ENCODE measurements around the gene CUX1. TPM values are rescaled to one million over a fixed set of nuclear protein-coding genes. Genes with fewer than 3 reads are reported as not detected.
"Not testable (repeated sequence)": the region's sequence is repeated elsewhere in the genome, so short reads cannot be mapped to it uniquely, and the experiment has no call there.

CUX1 gene
- total and polyA plus RNA-seq, 2 donors (not counting 1 experiment from before 2014, with no cell fraction given): 10.8 to 86.5 TPM

GRCh38 chr7:102300643-102301221 lies 483.3 kb downstream of the CUX1 start:
- Histone ChIP-seq H3K79me2 (ENCODE audit: control insufficient read depth, insufficient read depth, low read length) (peaks cover 89% of the 10 kb centered on the region), H3K36me3 (replicated peaks in 1 of 2; ENCODE audit: control extremely low read depth in 1 of 2, control insufficient read depth in 1 of 2, extremely low read depth in 1 of 2, insufficient read depth in 2 of 2, low read length in 1 of 2) (peaks cover 0 to 49% of the 10 kb centered on the region in 2 experiments), H3K27me3 (replicated peaks in 1 of 4; ENCODE audit: control extremely low read depth in 1 of 4, control insufficient read depth in 3 of 4, insufficient read depth in 4 of 4, low read length in 3 of 4) (no peaks in the 10 kb centered on the region), H2AFZ (ENCODE audit: insufficient read depth, low read depth, low read length, poor library complexity, severe bottlenecking) (no peak overlapping the region), H3K9me3 (ENCODE audit: control extremely low read depth in 1 of 3, control insufficient read depth in 2 of 3, insufficient read depth in 1 of 3, low read length in 2 of 3) (peaks cover 0 to 7% (median 0%) of the 10 kb centered on the region in 3 donors), H3K27ac (ENCODE audit: low read length in 2 of 2) (no peak overlapping the region), H3K4me2 (replicated peaks; ENCODE audit: low read depth, low read length, poor library complexity, severe bottlenecking) (no peak overlapping the region), H3K4me3 (ENCODE audit: control extremely low read depth in 1 of 5, extremely low read depth in 1 of 5, insufficient read depth in 1 of 5, low read depth in 2 of 5, low read length in 4 of 5) (no peak overlapping the region), H3K4me1 (ENCODE audit: control insufficient read depth in 2 of 2, insufficient read depth in 2 of 2, low read length in 2 of 2) (peaks cover 38 to 54% of the 10 kb centered on the region in 2 donors), H3K9ac (ENCODE audit: low read length) (no peak overlapping the region), H4K20me1 (ENCODE audit: control insufficient read depth, insufficient read depth, low read length, poor library complexity, severe bottlenecking) (peaks cover 62% of the 10 kb centered on the region)
- TF ChIP-seq CTCF (IDR thresholded peaks at IDR 0.05) (no peak), EZH2 (IDR thresholded peaks at IDR 0.05; ENCODE audit: borderline replicate concordance, insufficient read depth, low read depth, low read length, poor library complexity, severe bottlenecking) (no peak)
- intact Hi-C loops (cut with micrococcal nuclease): loop anchor here (10.0 kb wide), 1 partner anchor 124 kb away; no protein-coding TSS in a partner anchor
- ATAC-seq (ENCODE audit: low read depth) (no peak), DNase-seq (no peak)
- 91% methylated on average over 83 of the region's 84 CpGs for WGBS (ENCODE audit: insufficient coverage)
- Mint-ChIP-seq H3K4me3 (no peak overlapping the region), H3K27me3 (no peaks in the 10 kb centered on the region), H3K4me1 (peaks cover 69% of the 10 kb centered on the region), H3K27ac (no peak overlapping the region), H3K9me3 (ENCODE audit: insufficient read depth) (no peaks in the 10 kb centered on the region)
- ChIA-PET POLR2A (interaction anchor here (10.7 kb wide), 1 partner anchor 12 kb away, joined by 126 read pairs; the partner anchor contains the start of gene SH2B2), CTCF (interaction anchor here (7.4 kb wide), 1 partner anchor 11 kb away, joined by 75 read pairs; the partner anchor contains the start of gene SH2B2)

- DNase-seq; H3K4me2 ChIP-seq (replicated peaks; ENCODE audit: low read depth, low read length, poor library complexity, severe bottlenecking); ATAC-seq (ENCODE audit: low read depth); H3K9me3 ChIP-seq (ENCODE audit: control extremely low read depth in 1 of 3, control insufficient read depth in 2 of 3, insufficient read depth in 1 of 3, low read length in 2 of 3); H3K27me3 Mint-ChIP-seq; H3K27me3 ChIP-seq (replicated peaks in 1 of 4; ENCODE audit: control extremely low read depth in 1 of 4, control insufficient read depth in 3 of 4, insufficient read depth in 4 of 4, low read length in 3 of 4); H3K9ac ChIP-seq (ENCODE audit: low read length); H3K27ac ChIP-seq (ENCODE audit: low read length in 2 of 2); H2AFZ ChIP-seq (ENCODE audit: insufficient read depth, low read depth, low read length, poor library complexity, severe bottlenecking); H3K4me3 Mint-ChIP-seq; H3K9me3 Mint-ChIP-seq (ENCODE audit: insufficient read depth); H3K4me3 ChIP-seq (ENCODE audit: control extremely low read depth in 1 of 5, extremely low read depth in 1 of 5, insufficient read depth in 1 of 5, low read depth in 2 of 5, low read length in 4 of 5): not testable (repeated sequence)
- Mint-ChIP-seq H3K27ac (peak overlapping the region; percentile 81), H3K4me1 (peaks cover 67% of the 10 kb centered on the region)
- peaks cover 85% of the 10 kb centered on the region for H3K79me2 ChIP-seq (ENCODE audit: control insufficient read depth, insufficient read depth, low read length)
- POLR2A ChIA-PET: interaction anchor here (10.7 kb wide), 1 partner anchor 12 kb away, joined by 126 read pairs; the partner anchor contains the start of gene SH2B2
- CTCF ChIA-PET: interaction anchor here (7.4 kb wide), 1 partner anchor 12 kb away, joined by 75 read pairs; the partner anchor contains the start of gene SH2B2
- peaks cover 0 to 42% of the 10 kb centered on the region in 2 experiments for H3K36me3 ChIP-seq (replicated peaks in 1 of 2; ENCODE audit: control extremely low read depth in 1 of 2, control insufficient read depth in 1 of 2, extremely low read depth in 1 of 2, insufficient read depth in 2 of 2, low read length in 1 of 2)
- H3K4me1 ChIP-seq (ENCODE audit: control insufficient read depth in 2 of 2, insufficient read depth in 2 of 2, low read length in 2 of 2): peaks cover 40 to 55% of the 10 kb centered on the region in 2 donors
- H4K20me1 ChIP-seq (ENCODE audit: control insufficient read depth, insufficient read depth, low read length, poor library complexity, severe bottlenecking): peaks cover 56% of the 10 kb centered on the region
- intact Hi-C loops (cut with micrococcal nuclease): loop anchor here (10.0 kb wide), 1 partner anchor 123 kb away; no protein-coding TSS in a partner anchor
- 97% methylated on average over 13 of the region's 14 CpGs for WGBS (ENCODE audit: insufficient coverage)
Observed at GRCh38 chr7:102301367-102301766, 483.9 kb downstream of the CUX1 start.
